Lung (tissue), 12 donors: Measurements from ENCODE around the gene TAC1. TPM values are rescaled to one million over a fixed set of nuclear protein-coding genes. Genes with fewer than 3 reads are reported as not detected.

Experiments used
- ATAC-seq: fragments of 200-7000 bp; cut with Tn5 transposase; one replicate; pipeline ENCODE4 v1.9.1; 2020; ENCODE audit warnings: moderate number of reproducible peaks; ENCODE audit not compliant: insufficient read depth, low FRiP score
- DNase-seq, 3 donors: peaks; one replicate each; pipeline ENCODE4 v3.0.0-alpha.2; 2013 to 2017
- H3K27ac ChIP-seq, 2 donors: one replicate each; pipeline ENCODE4 v1.5.1; 2013; ENCODE audit warnings: mild to moderate bottlenecking in 2 of 2, moderate library complexity in 2 of 2, control low read depth in 1 of 2, inconsistent platforms in 1 of 2, low read depth in 1 of 2, low read length in 1 of 2
- H3K27me3 ChIP-seq, 3 donors: one replicate each; pipeline ENCODE4 v1.5.1; 2013; ENCODE audit warnings: low read length in 2 of 3; ENCODE audit not compliant: control insufficient read depth in 3 of 3, insufficient read depth in 3 of 3
- H3K36me3 ChIP-seq, 4 donors: one replicate each; pipeline ENCODE4 v1.5.1; 2013; ENCODE audit warnings: low read length in 4 of 4, mild to moderate bottlenecking in 1 of 4, moderate library complexity in 1 of 4; ENCODE audit not compliant: control insufficient read depth in 4 of 4, insufficient read depth in 4 of 4
- H3K4me1 ChIP-seq, 5 donors: one replicate each; pipeline ENCODE4 v1.5.1; 2013; ENCODE audit warnings: low read length in 5 of 5, mild to moderate bottlenecking in 2 of 5, moderate library complexity in 1 of 5; ENCODE audit not compliant: control insufficient read depth in 5 of 5, insufficient read depth in 5 of 5
- H3K4me3 ChIP-seq: one replicate; pipeline ENCODE4 v1.5.1; 2013; ENCODE audit warnings: mild to moderate bottlenecking, control low read depth, moderate library complexity
- H3K9ac ChIP-seq, 2 donors: one replicate each; pipeline ENCODE4 v1.5.1; 2013; ENCODE audit warnings: low read length in 2 of 2, control low read depth in 1 of 2; ENCODE audit not compliant: insufficient read depth in 1 of 2
- H3K9me3 ChIP-seq, 4 donors: one replicate each; pipeline ENCODE4 v1.5.1; 2013; ENCODE audit warnings: low read length in 3 of 4, mild to moderate bottlenecking in 1 of 4, moderate library complexity in 1 of 4; ENCODE audit not compliant: control insufficient read depth in 4 of 4, insufficient read depth in 3 of 4
- CTCF ChIP-seq: IDR thresholded peaks from 2 replicates; pipeline ENCODE4 v1.5.1; 2012; ENCODE audit warnings: mild to moderate bottlenecking; ENCODE audit errors: control extremely low read depth, extremely low read depth
- WGBS, 2 donors: extraction: QIAGEN DNeasy Blood & Tissue Kit; methylation state at CpG; one replicate each; pipeline ENCODE4 v1.1.7; 2013; 5-methylcytosine and 5-hydroxymethylcytosine counted together
- polyA plus RNA-seq, 2 donors: library from polyadenylated mRNA; stranded (reverse); fragments of 200-250 nt; gene quantifications; one replicate each; pipeline ENCODE4 v1.2.1, GENCODE V29; 2013
- total RNA-seq, 2 donors: library from RNA; depleted of rRNA in 1 of 2; stranded (reverse); fragments of >200 nt in 1 of 2; gene quantifications; one replicate each; pipeline ENCODE4 v1.2.1, GENCODE V29; 2014 to 2021
- donor health status: control.
- donor health status: control.
- donor health status: Bipolar disorder and iron deficiency.
- donor health status: healthy.
- donor health status: DM: yes; HTN: yes; CAD: no.

Gene TAC1
- total and polyA plus RNA-seq, 4 donors, result 0.30 TPM; not detected in 3

- no peak overlapping the region for H3K9ac ChIP-seq
- H3K27me3 ChIP-seq, result no peaks in the 10 kb centered on the region
- no peak for DNase-seq
- H3K27ac ChIP-seq, result no peak overlapping the region
- H3K4me1 ChIP-seq, result no peaks in the 10 kb centered on the region
- 71 to 72% methylated on average over 2 of the region's 2 CpGs for WGBS, 2 donors
- no peak for ATAC-seq
- no peaks in the 10 kb centered on the region for H3K36me3 ChIP-seq
- H3K4me3 ChIP-seq, result no peak overlapping the region
- H3K9me3 ChIP-seq, result no peaks in the 10 kb centered on the region
- no peak for TF ChIP-seq CTCF
These were observed 25.9 kb downstream of the TAC1 start for GRCh38 chr7:97757824-97758223.

GRCh38 chr7:97770850-97771249 is 39.0 kb downstream of the TAC1 start:
- no peak for ATAC-seq
- no peak for TF ChIP-seq CTCF
- no peak overlapping the region for H3K9ac ChIP-seq
- WGBS, 2 donors, result 59 to 66% methylated on average over 5 of the region's 5 CpGs
- H3K4me1 ChIP-seq, result no peaks in the 10 kb centered on the region
- no peak for DNase-seq
- H3K27ac ChIP-seq, result no peak overlapping the region
- H3K36me3 ChIP-seq, result no peaks in the 10 kb centered on the region
- no peak overlapping the region for H3K4me3 ChIP-seq
- H3K27me3 ChIP-seq, result no peaks in the 10 kb centered on the region
- H3K9me3 ChIP-seq, result no peaks in the 10 kb centered on the region

- ATAC-seq (no peak), DNase-seq (no peak)
- H3K36me3 ChIP-seq, result no peaks in the 10 kb centered on the region
- TF ChIP-seq CTCF, result no peak
- H3K9me3 ChIP-seq, result no peaks in the 10 kb centered on the region
- H3K27me3 ChIP-seq, result no peaks in the 10 kb centered on the region
- no peaks in the 10 kb centered on the region for H3K4me1 ChIP-seq
- no peak overlapping the region for H3K4me3 ChIP-seq
- no peak overlapping the region for H3K9ac ChIP-seq
- H3K27ac ChIP-seq, result no peak overlapping the region
- WGBS, 2 donors, result 58 to 73% methylated on average over 6 of the region's 6 CpGs
These were observed 39.7 kb downstream of the TAC1 start for GRCh38 chr7:97771576-97771975.
